GM21526 (cell line): ENCODE results near the gene PRXL2C.
"Not testable (repeated sequence)": the region's sequence is repeated elsewhere in the genome, so short reads cannot be mapped to it uniquely, and the experiment has no call there.

Source experiments
- ATAC-seq: cut with Tn5 transposase; IDR thresholded peaks from one replicate; pipeline ENCODE4 v1.9.1; 2021; ENCODE audit warnings: moderate library complexity; ENCODE audit not compliant: unreplicated experiment, low FRiP score

Gene PRXL2C

GRCh38 chr9:96614664-96615063 is 40.5 kb downstream of the PRXL2C start:
- ATAC-seq, result not testable (repeated sequence)

DNA sequence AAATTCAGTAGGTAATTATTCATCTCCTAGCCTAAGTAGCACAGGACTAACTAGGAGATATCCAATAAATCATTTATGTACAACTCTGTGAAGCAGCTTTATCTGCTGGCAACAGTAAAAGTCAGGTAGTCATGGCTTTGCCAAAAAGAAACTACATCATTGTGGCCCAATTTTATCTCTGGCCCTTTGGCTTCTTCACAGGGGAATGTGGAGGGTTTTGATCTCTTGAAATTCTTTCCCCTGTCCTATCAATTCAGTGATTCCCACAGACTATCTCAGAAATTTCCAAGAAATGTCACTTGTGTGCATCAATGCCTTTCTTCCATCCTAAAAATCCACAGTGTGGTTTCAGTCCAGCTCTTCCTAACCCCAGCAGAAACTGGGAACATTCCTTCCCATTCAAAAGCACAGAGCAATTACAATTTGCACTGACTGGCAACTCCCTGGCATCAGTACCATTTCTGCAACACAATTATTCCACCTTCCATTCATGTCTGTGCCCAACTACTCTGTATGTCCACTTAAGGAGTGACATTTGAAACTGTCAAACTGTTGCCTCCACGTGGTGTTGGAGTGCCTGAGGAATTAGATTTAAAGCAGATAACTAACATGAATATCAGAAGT is 42.0 kb downstream of the PRXL2C start:
- no peak for ATAC-seq

GRCh38 chr9:96612105-96612965 is 42.8 kb downstream of the PRXL2C start:
- ATAC-seq, result no peak

DNA sequence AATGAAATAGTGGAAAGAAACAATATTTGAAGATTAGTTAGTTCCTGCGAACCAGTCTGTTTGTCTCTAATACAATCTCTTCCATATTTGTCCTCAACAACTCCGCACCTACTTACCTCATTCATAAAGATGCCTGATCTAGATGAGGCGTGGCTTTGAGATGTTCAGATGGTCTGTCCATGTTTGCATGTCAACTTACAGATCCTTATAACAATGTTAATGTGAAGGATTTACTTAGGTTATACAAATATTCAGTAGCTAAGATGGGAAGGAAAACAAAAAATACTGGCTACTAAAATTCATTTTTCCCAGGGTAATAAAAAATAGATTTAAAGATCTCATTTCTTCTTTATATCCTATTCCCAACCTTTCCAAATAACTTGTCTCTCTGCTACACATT is 43.8 kb downstream of the PRXL2C start:
- ATAC-seq, result no peak

DNA sequence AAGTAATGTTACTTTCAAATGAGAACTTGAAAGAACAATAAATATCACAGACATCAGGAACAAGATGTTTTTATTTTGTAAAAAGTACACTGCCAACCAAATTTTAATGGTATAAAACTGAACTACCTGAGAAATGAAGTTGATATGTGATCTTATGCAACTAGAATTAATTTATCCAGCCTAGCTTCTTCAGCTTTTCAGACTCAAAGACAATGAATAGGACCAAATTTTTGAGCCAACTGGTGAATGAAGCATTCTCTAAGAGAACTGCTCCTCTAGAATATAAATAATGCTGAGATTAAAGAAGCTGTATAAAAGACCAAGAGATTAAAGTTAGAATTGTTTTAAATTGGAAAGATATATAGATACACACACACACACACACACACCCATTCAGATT is 45.4 kb downstream of the PRXL2C start:
- ATAC-seq, result no peak

DNA sequence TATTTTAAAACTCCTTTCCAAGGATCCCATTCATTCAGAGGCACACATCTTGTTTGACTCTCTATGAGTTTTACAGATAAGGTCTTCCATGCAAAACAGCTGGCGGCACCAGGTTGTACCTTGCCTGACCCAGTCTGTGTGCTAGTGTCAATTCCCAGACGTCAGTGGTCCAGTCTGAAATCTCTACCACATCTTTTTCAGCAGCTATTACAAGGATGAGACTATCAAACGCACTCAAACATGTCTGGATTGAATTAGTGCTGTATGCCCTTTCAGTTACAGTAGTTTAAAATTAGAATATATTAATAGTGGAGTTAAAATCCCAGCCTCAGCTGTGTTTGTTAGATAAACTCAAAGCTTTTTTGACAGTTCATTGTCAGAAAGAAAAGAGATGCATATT is 47.1 kb downstream of the PRXL2C start:
- no peak for ATAC-seq

DNA sequence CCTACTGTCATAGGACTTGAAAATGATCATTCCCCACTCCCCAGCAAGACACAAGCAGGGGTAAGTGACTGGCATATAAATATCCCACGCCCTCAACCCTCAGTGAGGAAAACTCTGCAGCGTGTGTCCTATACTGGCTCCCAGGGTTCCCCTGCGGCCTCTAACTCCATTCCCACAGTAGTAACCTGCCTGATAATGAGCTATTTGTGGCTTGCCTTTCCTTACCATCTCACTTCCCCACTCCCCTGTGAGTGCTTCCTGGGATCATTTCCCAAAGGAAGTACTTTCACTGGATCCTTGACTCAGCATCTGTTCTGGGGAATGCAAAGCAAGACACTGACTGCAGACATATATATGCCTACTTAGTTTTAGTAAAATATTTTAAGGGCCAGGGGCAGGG is 49.8 kb downstream of the PRXL2C start:
- ATAC-seq, result no peak

GRCh38 chr9:96604004-96604319 is 51.2 kb downstream of the PRXL2C start:
- no peak for ATAC-seq

DNA sequence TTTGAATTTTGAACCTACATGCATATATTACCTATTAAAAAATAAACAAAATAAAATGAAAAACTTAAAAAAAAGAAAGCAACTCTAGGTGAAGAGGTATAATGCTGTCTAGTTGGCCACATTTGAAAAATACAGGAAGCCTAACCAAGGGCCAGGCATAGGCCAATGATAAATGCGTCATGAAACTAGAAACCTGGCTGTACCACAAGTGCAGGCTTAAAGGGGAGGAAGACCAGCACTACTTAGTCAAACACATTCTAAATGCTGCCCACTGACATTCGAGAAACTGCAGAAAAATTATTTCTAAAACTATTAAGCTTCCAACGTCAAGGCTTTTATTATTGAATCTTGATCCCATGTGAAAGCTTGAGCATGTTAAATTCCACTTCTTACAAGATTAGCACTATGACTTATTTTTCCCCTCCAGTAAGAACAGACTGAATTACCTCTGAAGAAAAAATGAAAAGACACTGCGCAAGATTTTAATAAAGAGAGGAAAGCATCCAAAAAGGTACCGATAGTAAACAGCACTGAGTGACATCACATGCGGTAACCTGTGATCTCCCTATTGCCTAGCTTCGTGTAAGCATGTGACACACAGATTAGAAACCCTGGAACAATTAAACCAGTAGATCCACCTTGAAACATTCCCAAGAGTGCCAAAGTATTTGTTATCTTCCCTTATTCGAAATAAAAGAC is 51.7 kb downstream of the PRXL2C start:
- no peak for ATAC-seq

DNA sequence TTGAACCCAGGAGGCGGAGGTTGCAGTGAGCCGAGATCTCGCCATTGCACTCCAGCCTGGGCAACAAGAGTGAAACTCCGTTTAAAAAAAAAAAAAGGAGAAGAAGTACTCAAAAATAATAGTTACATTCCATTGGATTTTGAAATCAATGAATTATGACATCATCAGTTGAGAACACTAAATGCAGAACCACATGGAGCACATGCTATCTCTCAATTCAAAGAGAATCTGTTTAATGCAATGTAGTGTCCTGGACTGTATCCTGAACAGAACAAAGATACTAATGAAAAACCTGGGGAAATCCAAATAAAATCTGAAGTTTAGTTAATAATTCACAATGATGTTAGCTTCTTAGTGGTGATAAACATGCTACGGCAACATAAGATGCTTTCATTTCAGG is 55.8 kb downstream of the PRXL2C start:
- no peak for ATAC-seq

DNA sequence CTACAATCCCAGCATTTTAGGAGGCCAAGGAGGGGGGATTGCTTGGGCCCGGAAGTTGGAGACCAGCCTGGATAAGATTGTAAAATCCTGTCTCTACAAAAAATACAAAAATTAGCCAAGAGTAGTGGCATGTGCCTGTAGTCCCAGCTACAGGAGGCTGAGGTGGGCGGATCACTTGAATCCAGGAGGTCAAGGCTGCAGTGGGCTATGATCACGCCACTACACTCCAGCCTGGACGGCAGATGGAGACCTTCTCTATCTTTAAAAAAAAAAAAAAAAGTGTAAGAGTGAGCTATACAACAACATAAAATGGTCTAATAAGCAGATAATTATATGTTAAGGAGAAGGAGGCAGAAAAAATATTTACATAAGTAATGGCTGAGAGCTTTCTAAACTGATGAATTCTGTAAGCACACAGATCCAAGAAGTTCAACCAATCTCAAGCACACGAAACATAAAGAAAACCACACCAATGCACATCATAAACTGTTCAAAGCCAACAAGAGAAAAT is 58.5 kb downstream of the PRXL2C start:
- no peak for ATAC-seq
